ENCODE data around the gene ABHD1. TPM values are rescaled to one million over a fixed set of nuclear protein-coding genes. Genes with fewer than 3 reads are reported as not detected.

The ABHD1 gene
- total RNA-seq, 1 donor from 2014 or later = 0.51 TPM

DNA sequence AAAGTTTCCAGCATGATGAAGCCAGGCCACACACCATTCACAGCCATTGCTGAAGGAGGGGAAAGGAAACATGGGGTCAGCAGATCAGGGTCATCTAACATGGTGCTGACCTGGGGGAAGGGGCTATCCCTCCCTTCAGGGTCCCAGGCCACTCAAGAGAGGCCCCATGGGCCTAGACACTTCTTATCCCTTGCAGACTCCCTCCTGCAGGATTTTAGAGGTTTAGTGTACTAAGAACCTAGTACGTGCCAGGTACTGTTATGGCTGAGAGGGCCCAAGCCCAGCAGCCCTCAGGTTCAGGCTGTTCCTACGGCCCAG, 28.2 kb upstream of the ABHD1 start:
- DNase-seq (ENCODE audit: extremely low spot score, unreplicated experiment) = no peak
- no peaks in the 10 kb centered on the region for H3K9me3 Mint-ChIP-seq
- H3K4me3 Mint-ChIP-seq = peak overlapping the region; percentile 83
- H3K27me3 Mint-ChIP-seq = no peaks in the 10 kb centered on the region
- no peak for TF ChIP-seq CTCF (conservative IDR thresholded peaks at IDR 0.05)
- H3K36me3 Mint-ChIP-seq = no peaks in the 10 kb centered on the region
- H3K27ac Mint-ChIP-seq = peak overlapping the region; percentile 29
- peaks cover 17% of the 10 kb centered on the region for H3K4me1 Mint-ChIP-seq (ENCODE audit: unreplicated experiment)

- no peak for TF ChIP-seq CTCF (conservative IDR thresholded peaks at IDR 0.05)
- H3K4me3 Mint-ChIP-seq = peak overlapping the region; percentile 83
- H3K36me3 Mint-ChIP-seq = no peaks in the 10 kb centered on the region
- DNase-seq (ENCODE audit: extremely low spot score, unreplicated experiment) = no peak
- peak overlapping the region; percentile 29 for H3K27ac Mint-ChIP-seq
- peaks cover 17% of the 10 kb centered on the region for H3K4me1 Mint-ChIP-seq (ENCODE audit: unreplicated experiment)
- no peaks in the 10 kb centered on the region for H3K27me3 Mint-ChIP-seq
- no peaks in the 10 kb centered on the region for H3K9me3 Mint-ChIP-seq
These were observed 27.6 kb upstream of the ABHD1 start for GRCh38 chr2:27095745-27096651.

DNA sequence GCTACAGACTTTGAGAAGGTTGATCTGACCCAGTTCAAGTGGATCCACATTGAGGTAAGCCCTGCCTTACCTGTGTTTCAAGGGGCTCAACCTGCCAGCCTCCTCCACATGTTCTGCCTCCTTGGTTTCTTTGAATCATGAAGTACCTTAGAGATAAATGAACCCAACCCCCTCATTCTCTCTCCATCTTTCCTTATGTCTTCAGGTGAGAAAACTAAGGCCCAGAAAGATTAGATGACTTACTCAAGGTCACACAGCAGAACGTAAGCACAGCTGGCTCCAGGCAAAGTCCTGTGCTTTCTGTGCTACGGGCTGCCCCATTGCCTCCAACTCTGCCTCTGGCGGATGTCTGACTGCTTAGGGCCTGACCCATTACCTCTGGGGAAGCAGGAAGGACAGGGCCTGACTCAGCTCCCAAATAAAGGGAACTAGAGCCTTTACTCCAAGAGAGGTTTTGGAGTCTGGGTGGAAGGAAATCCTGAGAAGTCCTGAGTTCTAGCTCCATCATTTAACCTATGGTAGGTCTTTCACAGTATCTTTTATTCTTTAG, 26.8 kb upstream of the ABHD1 start:
- DNase-seq (ENCODE audit: extremely low spot score, unreplicated experiment) = no peak
- Mint-ChIP-seq H3K4me3 (no peak overlapping the region), H3K4me1 (ENCODE audit: unreplicated experiment) (peaks cover 14% of the 10 kb centered on the region), H3K27ac (no peak overlapping the region), H3K9me3 (no peaks in the 10 kb centered on the region), H3K27me3 (peaks cover under 1% of the 10 kb centered on the region), H3K36me3 (no peaks in the 10 kb centered on the region)
- no peak for TF ChIP-seq CTCF (conservative IDR thresholded peaks at IDR 0.05)

DNA sequence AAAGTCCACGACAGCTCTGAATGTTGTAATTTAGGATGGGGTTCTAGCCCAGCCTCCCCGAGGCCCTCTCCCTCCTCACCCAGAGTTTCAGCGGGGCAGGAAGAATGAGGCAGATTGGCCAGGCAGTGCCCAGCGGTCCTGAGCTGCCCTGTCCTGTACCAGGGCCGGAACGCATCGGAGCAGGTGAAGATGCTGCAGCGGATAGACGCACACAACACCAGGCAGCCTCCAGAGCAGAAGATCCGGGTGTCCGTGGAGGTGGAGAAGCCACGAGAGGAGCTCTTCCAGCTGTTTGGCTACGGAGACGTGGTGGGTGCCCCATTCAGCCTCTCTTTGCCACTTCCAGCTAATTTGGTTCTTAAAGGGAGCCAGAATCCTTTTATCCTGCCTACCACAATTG, 26.3 kb upstream of the ABHD1 start:
- Mint-ChIP-seq H3K36me3 (no peaks in the 10 kb centered on the region), H3K27me3 (peaks cover 3% of the 10 kb centered on the region), H3K9me3 (no peaks in the 10 kb centered on the region), H3K4me1 (ENCODE audit: unreplicated experiment) (peaks cover 13% of the 10 kb centered on the region), H3K4me3 (no peak overlapping the region), H3K27ac (no peak overlapping the region)
- TF ChIP-seq CTCF (conservative IDR thresholded peaks at IDR 0.05) = no peak
- no peak for DNase-seq (ENCODE audit: extremely low spot score, unreplicated experiment)

GRCh38 chr2:27099334-27099955, 24.2 kb upstream of the ABHD1 start:
- DNase-seq (ENCODE audit: extremely low spot score, unreplicated experiment) = no peak
- no peak overlapping the region for H3K27ac Mint-ChIP-seq
- H3K9me3 Mint-ChIP-seq = no peaks in the 10 kb centered on the region
- H3K36me3 Mint-ChIP-seq = no peaks in the 10 kb centered on the region
- no peak overlapping the region for H3K4me3 Mint-ChIP-seq
- peaks cover 8% of the 10 kb centered on the region for H3K27me3 Mint-ChIP-seq
- no peak for TF ChIP-seq CTCF (conservative IDR thresholded peaks at IDR 0.05)
- peaks cover 13% of the 10 kb centered on the region for H3K4me1 Mint-ChIP-seq (ENCODE audit: unreplicated experiment)

Data from type B pancreatic cell (in vitro differentiated cells).